Measurements from ENCODE around the gene EDN1. TPM values are rescaled to one million over a fixed set of nuclear protein-coding genes. Genes with fewer than 3 reads are reported as not detected.

The EDN1 gene
- total RNA-seq, 6 donors from 2014 or later: 6.5 to 40.6 (median 18.6) TPM

DNA sequence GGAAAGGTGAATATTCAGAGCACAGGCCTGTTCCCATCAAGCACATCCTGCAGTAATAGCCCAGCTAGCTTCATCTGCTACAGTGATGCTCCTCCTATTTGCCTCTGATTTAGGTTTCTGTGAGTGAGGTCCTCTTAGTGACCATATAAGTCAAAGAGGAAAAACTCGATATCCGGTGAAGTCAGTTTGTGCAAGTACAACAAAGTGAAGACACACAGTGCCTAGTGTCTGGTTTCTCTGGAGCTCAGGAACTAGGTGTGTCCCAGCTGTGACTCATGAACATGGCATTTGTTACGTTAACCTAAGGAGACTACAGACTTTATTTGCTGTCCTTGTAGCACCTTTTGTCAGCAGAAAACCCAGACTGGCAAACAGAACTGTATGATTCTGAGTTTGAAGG is 33.9 kb downstream of the EDN1 start:
- no peaks in the 10 kb centered on the region for H3K36me3 ChIP-seq
- TF ChIP-seq EP300 (IDR thresholded peaks at IDR 0.05): peak in 1 of 4 donors; percentile 64
- TF ChIP-seq POLR2AphosphoS5 (IDR thresholded peaks at IDR 0.05): peak in 1 of 2 donors; percentile 64
- no peak for TF ChIP-seq POLR2A (IDR thresholded peaks at IDR 0.05)
- TF ChIP-seq, protein P1, sequence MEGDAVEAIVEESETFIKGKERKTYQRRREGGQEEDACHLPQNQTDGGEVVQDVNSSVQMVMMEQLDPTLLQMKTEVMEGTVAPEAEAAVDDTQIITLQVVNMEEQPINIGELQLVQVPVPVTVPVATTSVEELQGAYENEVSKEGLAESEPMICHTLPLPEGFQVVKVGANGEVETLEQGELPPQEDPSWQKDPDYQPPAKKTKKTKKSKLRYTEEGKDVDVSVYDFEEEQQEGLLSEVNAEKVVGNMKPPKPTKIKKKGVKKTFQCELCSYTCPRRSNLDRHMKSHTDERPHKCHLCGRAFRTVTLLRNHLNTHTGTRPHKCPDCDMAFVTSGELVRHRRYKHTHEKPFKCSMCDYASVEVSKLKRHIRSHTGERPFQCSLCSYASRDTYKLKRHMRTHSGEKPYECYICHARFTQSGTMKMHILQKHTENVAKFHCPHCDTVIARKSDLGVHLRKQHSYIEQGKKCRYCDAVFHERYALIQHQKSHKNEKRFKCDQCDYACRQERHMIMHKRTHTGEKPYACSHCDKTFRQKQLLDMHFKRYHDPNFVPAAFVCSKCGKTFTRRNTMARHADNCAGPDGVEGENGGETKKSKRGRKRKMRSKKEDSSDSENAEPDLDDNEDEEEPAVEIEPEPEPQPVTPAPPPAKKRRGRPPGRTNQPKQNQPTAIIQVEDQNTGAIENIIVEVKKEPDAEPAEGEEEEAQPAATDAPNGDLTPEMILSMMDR (IDR thresholded peaks at IDR 0.05): no peak
- H3K4me3 ChIP-seq: no peak overlapping the region
- no peaks in the 10 kb centered on the region for H3K27me3 ChIP-seq
- ATAC-seq (ENCODE audit: low FRiP score in 2 of 2) (peak; percentile 68 to 90), DNase-seq (peak in 1 of 2 donors; percentile 60)
- no peaks in the 10 kb centered on the region for H3K9me3 ChIP-seq
- H3K4me1 ChIP-seq: peaks cover 0 to 5% (median 2%) of the 10 kb centered on the region in 4 donors
- 59 to 62% methylated on average over 3 of the region's 3 CpGs for WGBS, 2 donors
- peak overlapping the region in 3 of 4 donors; percentile 21 to 54 (median 52) for H3K27ac ChIP-seq

DNA sequence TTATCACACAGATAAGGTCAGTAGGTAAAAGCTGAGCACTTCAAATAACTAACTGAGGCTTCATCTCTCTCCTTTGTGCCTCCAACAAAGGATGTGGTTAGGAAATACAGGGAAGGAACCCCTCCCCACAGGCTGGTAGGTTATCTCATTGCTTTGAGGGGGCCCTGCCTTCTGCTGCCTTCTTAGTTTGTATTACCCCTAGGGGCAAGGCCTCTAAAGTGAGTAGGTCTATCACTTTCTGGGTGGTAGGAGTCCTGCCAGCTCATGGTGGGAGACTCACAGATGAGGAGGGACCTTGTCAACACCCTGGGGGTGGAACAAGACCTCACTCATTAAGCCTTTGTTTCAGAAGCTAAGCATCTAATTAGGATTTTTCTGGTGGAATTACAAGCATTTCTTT is 34.6 kb downstream of the EDN1 start:
- H3K4me1 ChIP-seq: peaks cover 0 to 5% (median 2%) of the 10 kb centered on the region in 4 donors
- H3K27me3 ChIP-seq: no peaks in the 10 kb centered on the region
- TF ChIP-seq, protein P1 (IDR thresholded peaks at IDR 0.05): no peak
- TF ChIP-seq POLR2AphosphoS5 (IDR thresholded peaks at IDR 0.05): no peak
- no peak for TF ChIP-seq POLR2A (IDR thresholded peaks at IDR 0.05)
- TF ChIP-seq EP300 (IDR thresholded peaks at IDR 0.05): no peak
- no peaks in the 10 kb centered on the region for H3K9me3 ChIP-seq
- DNase-seq: no peak
- H3K4me3 ChIP-seq: no peak overlapping the region
- no peaks in the 10 kb centered on the region for H3K36me3 ChIP-seq
- H3K27ac ChIP-seq: peak overlapping the region in 3 of 4 donors; percentile 21 to 54 (median 52)
- ATAC-seq (ENCODE audit: low FRiP score in 2 of 2): no peak

DNA sequence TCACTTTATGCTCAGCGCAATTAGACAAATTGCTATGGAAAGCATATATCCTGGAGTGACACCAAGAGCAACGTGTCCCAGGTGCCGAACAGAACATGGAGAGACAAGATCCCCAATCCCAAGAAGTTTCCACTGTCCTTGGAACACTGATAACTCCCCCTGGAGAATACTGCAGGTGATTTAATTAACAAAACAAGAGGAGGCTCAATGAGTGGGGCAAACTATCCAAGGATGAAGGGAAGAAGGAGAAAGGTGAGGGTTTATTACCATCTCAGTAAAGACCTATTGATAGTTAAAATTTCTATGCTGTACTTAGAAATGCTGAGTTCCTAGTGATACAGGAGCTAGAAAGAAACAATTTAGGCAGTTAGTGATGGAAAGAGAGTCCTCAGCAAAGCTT is 35.7 kb downstream of the EDN1 start:
- TF ChIP-seq, protein P1 (IDR thresholded peaks at IDR 0.05): no peak
- TF ChIP-seq EP300 (IDR thresholded peaks at IDR 0.05): no peak
- TF ChIP-seq POLR2A (IDR thresholded peaks at IDR 0.05): no peak
- no peak for TF ChIP-seq POLR2AphosphoS5 (IDR thresholded peaks at IDR 0.05)
- no peak for ATAC-seq (ENCODE audit: low FRiP score in 2 of 2)

DNA sequence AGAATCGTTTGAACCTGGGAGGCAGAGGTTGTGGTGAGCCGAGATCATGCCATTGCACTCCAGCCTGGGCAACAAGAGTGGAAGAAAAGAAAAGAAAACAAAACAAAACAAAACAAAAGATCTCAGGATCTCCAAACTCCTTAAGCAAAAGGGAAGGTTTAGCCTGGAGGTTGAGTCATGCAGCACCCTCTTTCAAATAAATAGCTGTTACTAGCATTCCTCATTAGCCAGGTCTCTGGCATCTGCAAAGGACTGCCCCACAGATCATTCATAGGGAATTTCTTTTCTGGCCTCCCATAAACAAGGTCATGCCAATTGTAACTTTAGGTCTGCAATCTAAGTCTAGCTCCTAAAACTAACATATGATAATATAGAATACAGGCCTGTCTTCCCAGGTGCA is 37.2 kb downstream of the EDN1 start:
- ATAC-seq (ENCODE audit: low FRiP score in 2 of 2): no peak
- Histone ChIP-seq H3K27me3 (no peaks in the 10 kb centered on the region), H3K4me3 (no peak overlapping the region), H3K36me3 (no peaks in the 10 kb centered on the region), H3K27ac (no peak overlapping the region), H3K9me3 (no peaks in the 10 kb centered on the region), H3K4me1 (peaks cover under 1 to 9% (median 6%) of the 10 kb centered on the region in 4 donors)
- TF ChIP-seq POLR2A (IDR thresholded peaks at IDR 0.05) (no peak), EP300 (IDR thresholded peaks at IDR 0.05) (no peak), POLR2AphosphoS5 (IDR thresholded peaks at IDR 0.05) (no peak)
- TF ChIP-seq, protein P1 (IDR thresholded peaks at IDR 0.05): no peak
- no peak for DNase-seq
- WGBS, 2 donors: 80 to 97% methylated on average over 2 of the region's 2 CpGs

More for the DNA sequence above, 35.7 kb downstream of the EDN1 start:
- 97 to 100% methylated on average over 1 to 3 of the region's 3 CpGs for WGBS, 2 donors
- no peak for DNase-seq
- no peaks in the 10 kb centered on the region for H3K9me3 ChIP-seq
- H3K36me3 ChIP-seq: no peaks in the 10 kb centered on the region
- peaks cover 0 to 5% (median 2%) of the 10 kb centered on the region in 4 donors for H3K4me1 ChIP-seq
- no peaks in the 10 kb centered on the region for H3K27me3 ChIP-seq
- no peak overlapping the region for H3K4me3 ChIP-seq
- H3K27ac ChIP-seq: no peak overlapping the region

DNA sequence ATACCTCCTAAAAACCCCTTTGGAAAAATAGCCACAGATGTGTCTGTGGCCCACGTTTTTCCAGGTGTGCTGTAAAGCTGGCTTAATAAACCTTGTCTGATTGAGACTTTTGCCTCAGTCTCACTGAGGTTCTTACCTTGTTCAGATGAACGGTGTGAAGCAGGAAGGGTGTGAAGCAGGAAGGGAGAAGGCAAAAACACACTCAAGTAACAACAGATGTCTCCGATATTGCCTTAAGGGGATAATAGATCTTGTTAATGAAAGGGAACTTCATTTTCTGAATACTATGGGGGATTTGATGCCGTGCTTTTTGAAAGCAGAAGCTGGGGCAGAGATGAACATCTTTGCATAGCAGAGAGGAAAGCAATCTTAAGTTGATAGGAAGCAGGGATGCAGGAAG is 37.8 kb downstream of the EDN1 start:
- WGBS, 2 donors: 58 to 72% methylated on average over 4 of the region's 4 CpGs
- no peak for DNase-seq
- H3K4me1 ChIP-seq: peaks cover 5 to 10% (median 6%) of the 10 kb centered on the region in 4 donors
- no peaks in the 10 kb centered on the region for H3K27me3 ChIP-seq
- TF ChIP-seq EP300 (IDR thresholded peaks at IDR 0.05): no peak
- TF ChIP-seq, protein P1 (IDR thresholded peaks at IDR 0.05): no peak
- no peak for TF ChIP-seq POLR2AphosphoS5 (IDR thresholded peaks at IDR 0.05)
- TF ChIP-seq POLR2A (IDR thresholded peaks at IDR 0.05): no peak
- no peak overlapping the region for H3K4me3 ChIP-seq
- H3K9me3 ChIP-seq: no peaks in the 10 kb centered on the region
- H3K36me3 ChIP-seq: no peaks in the 10 kb centered on the region
- no peak for ATAC-seq (ENCODE audit: low FRiP score in 2 of 2)
- H3K27ac ChIP-seq: no peak overlapping the region
